Skeletal muscle satellite cell (primary cell): Measurements from ENCODE around the gene ZDHHC13.

ENCODE experiments used
- H3K27me3 ChIP-seq: 2 replicates; pipeline ENCODE4 v1.7.0; 2013; ENCODE audit warnings: low read length; ENCODE audit not compliant: control insufficient read depth, insufficient read depth
- H3K36me3 ChIP-seq: 2 replicates; pipeline ENCODE4 v1.7.0; 2013; ENCODE audit warnings: mild to moderate bottlenecking, control low read depth, low read length; ENCODE audit not compliant: insufficient read depth
- H3K4me1 ChIP-seq: 2 replicates; pipeline ENCODE4 v1.7.0; 2013; ENCODE audit warnings: low read length; ENCODE audit not compliant: control insufficient read depth, insufficient read depth
- H3K4me2 ChIP-seq: 2 replicates; pipeline ENCODE4 v1.7.0; 2013; ENCODE audit warnings: mild to moderate bottlenecking, low read length
- H3K4me3 ChIP-seq: 2 replicates; pipeline ENCODE4 v1.7.0; 2013; ENCODE audit warnings: low read length
- H3K9ac ChIP-seq: 2 replicates; pipeline ENCODE4 v1.7.0; 2013; ENCODE audit warnings: mild to moderate bottlenecking, low read depth, low read length, moderate library complexity
- H3K9me3 ChIP-seq: replicated peaks from 2 replicates; pipeline ENCODE4 v1.7.0; 2013; ENCODE audit warnings: mild to moderate bottlenecking, control low read depth, low read length

ZDHHC13 gene

DNA sequence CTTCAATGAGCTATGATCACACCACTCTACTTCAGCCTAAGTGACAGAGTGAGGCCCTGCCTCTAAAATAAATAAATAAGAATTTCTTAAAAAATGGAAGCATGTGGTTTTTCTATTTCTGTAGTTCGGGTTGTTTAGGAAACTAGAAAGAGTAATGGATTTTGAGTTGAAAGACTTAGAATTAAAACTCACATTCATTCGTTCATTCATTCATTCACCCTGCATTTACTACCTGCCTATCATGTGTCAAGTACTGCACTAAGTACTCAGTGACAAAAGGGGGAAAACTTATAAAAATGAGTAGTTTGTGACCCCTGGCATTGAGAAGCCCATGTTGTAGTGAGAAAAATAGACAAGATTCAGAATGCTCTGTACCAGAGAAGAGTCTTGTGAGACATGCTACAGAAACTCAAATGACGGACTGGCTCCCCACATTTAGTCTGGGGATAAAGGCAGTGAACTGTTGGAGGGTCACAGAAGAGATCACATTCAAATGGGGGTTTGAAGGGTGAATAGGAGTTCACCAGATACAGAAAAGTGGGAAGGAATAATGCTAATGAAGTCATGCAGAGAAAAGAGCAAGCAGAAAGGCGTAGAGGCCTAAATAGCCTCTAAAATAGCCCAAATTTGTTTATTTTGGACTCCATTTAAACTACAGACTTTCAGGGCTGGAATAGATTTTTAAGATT lies 77.8 kb downstream of the ZDHHC13 start:
- H3K4me1 ChIP-seq: no peaks in the 10 kb centered on the region
- peaks cover 54% of the 10 kb centered on the region for H3K27me3 ChIP-seq
- no peaks in the 10 kb centered on the region for H3K36me3 ChIP-seq
- H3K9me3 ChIP-seq: no peaks in the 10 kb centered on the region
- H3K4me3 ChIP-seq: no peak overlapping the region
- H3K4me2 ChIP-seq: no peak overlapping the region
- H3K9ac ChIP-seq: no peak overlapping the region

- no peaks in the 10 kb centered on the region for H3K9me3 ChIP-seq
- H3K36me3 ChIP-seq: no peaks in the 10 kb centered on the region
- peaks cover 7% of the 10 kb centered on the region for H3K4me1 ChIP-seq
- H3K9ac ChIP-seq: no peak overlapping the region
- H3K4me2 ChIP-seq: no peak overlapping the region
- no peak overlapping the region for H3K4me3 ChIP-seq
- peaks cover 55% of the 10 kb centered on the region for H3K27me3 ChIP-seq
Observed at GRCh38 chr11:19196432-19196831, 79.5 kb downstream of the ZDHHC13 start.

GRCh38 chr11:19199048-19199447 lies 82.1 kb downstream of the ZDHHC13 start:
- H3K36me3 ChIP-seq: no peaks in the 10 kb centered on the region
- peaks cover 7% of the 10 kb centered on the region for H3K4me1 ChIP-seq
- H3K9me3 ChIP-seq: no peaks in the 10 kb centered on the region
- peaks cover 56% of the 10 kb centered on the region for H3K27me3 ChIP-seq
- H3K4me2 ChIP-seq: no peak overlapping the region
- H3K9ac ChIP-seq: no peak overlapping the region
- no peak overlapping the region for H3K4me3 ChIP-seq

- Histone ChIP-seq H3K27me3 (peaks cover 51% of the 10 kb centered on the region), H3K4me3 (no peak overlapping the region), H3K4me2 (no peak overlapping the region), H3K9ac (no peak overlapping the region), H3K4me1 (peaks cover 7% of the 10 kb centered on the region), H3K9me3 (no peaks in the 10 kb centered on the region), H3K36me3 (no peaks in the 10 kb centered on the region)
Observed at GRCh38 chr11:19199771-19200170, 82.8 kb downstream of the ZDHHC13 start.

DNA sequence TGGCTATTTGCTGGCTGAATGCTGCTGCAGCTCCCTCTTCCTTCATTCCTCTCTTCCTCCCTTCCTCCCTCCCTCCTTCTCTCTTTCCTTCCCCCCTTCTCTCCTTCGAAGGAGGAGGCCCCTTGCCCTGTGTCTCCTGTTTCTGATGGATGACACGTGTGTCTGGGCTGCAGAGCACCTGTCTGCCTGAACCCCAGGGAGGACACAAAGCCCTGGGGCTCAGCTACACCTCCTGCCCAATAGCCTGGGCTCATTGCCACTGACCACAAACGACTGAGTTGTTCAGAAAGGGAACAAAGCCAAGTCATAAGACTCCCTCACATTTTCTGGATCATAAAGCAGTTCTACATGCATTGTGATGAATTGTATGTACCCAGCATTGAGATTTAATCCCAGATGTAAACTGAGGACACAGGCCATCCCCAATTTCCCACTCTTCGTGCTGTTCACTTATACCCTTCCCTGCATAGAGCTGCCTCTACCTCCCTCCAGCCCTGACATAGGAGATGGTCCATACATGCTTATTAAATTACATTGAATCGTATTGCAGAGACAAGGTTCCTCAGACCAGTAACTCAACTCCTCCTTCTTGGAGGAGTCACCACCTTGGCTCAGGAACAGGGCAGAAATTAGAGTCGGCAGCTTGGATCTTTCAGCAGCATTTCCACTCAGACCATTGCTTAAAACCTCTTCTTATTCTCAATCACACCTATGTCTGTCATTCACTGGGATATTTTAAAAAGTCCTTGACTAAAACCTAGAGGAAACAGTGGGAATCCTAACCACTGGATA lies 83.6 kb downstream of the ZDHHC13 start:
- peaks cover 7% of the 10 kb centered on the region for H3K4me1 ChIP-seq
- no peak overlapping the region for H3K4me3 ChIP-seq
- H3K9me3 ChIP-seq: no peaks in the 10 kb centered on the region
- H3K36me3 ChIP-seq: no peaks in the 10 kb centered on the region
- H3K27me3 ChIP-seq: peaks cover 48% of the 10 kb centered on the region
- no peak overlapping the region for H3K4me2 ChIP-seq
- no peak overlapping the region for H3K9ac ChIP-seq

- no peak within 1 kb of the TSS for H3K4me3 ChIP-seq
- no peaks in the 10 kb centered on the region for H3K36me3 ChIP-seq
Observed at GRCh38 chr11:19201737-19202605, 85.0 kb downstream of the ZDHHC13 start, which contains the start of gene CSRP3. Gene CSRP3 (minus strand): TSS chr11:19201983. CDS start chr11:19192448, 9,535 bp downstream.

GRCh38 chr11:19204836-19205235 lies 87.9 kb downstream of the ZDHHC13 start:
- Histone ChIP-seq H3K4me1 (peaks cover 7% of the 10 kb centered on the region), H3K9ac (no peak overlapping the region), H3K9me3 (no peaks in the 10 kb centered on the region), H3K4me2 (no peak overlapping the region), H3K36me3 (no peaks in the 10 kb centered on the region), H3K4me3 (no peak overlapping the region), H3K27me3 (peaks cover 59% of the 10 kb centered on the region)

More at GRCh38 chr11:19201737-19202605, 85.0 kb downstream of the ZDHHC13 start, which contains the start of gene CSRP3:
- Histone ChIP-seq H3K27me3 (peaks cover 53% of the 10 kb centered on the region), H3K9me3 (no peaks in the 10 kb centered on the region), H3K4me2 (no peak within 1 kb of the TSS), H3K9ac (no peak within 1 kb of the TSS), H3K4me1 (peaks cover 7% of the 10 kb centered on the region)

- peaks cover 57% of the 10 kb centered on the region for H3K27me3 ChIP-seq
- no peaks in the 10 kb centered on the region for H3K9me3 ChIP-seq
- no peak overlapping the region for H3K4me2 ChIP-seq
- no peaks in the 10 kb centered on the region for H3K36me3 ChIP-seq
- H3K9ac ChIP-seq: no peak overlapping the region
- H3K4me1 ChIP-seq: no peaks in the 10 kb centered on the region
- H3K4me3 ChIP-seq: no peak overlapping the region
Observed at GRCh38 chr11:19208181-19208580, 91.2 kb downstream of the ZDHHC13 start.

DNA sequence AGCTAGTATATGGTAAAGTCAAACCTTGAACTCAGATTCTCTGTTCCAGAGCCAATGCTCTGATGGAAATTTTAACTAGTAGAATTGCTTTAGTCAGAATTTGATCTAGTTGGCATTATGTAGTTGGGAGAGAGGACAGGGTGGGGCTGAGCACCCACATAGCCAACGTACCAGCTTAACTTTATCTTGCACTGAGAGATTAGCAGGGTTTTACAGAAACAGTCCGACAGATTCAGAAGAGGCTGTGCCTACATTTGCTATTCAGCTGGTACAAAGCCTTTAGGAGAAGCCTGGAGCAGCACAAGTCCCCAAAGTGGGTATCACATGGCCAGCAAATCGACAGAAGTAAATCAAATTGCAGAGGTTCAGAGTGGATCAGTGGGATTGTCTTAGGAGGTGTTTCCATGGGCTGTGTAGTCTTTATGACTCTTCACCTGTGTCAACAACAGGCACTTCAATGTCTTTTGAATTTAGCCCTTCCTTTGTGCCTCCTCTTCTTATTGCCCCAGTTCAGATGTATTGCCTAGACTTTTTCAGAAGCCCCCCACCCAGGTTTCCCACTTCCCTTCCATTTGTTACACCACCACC lies 92.1 kb downstream of the ZDHHC13 start:
- peaks cover 66% of the 10 kb centered on the region for H3K27me3 ChIP-seq

DNA sequence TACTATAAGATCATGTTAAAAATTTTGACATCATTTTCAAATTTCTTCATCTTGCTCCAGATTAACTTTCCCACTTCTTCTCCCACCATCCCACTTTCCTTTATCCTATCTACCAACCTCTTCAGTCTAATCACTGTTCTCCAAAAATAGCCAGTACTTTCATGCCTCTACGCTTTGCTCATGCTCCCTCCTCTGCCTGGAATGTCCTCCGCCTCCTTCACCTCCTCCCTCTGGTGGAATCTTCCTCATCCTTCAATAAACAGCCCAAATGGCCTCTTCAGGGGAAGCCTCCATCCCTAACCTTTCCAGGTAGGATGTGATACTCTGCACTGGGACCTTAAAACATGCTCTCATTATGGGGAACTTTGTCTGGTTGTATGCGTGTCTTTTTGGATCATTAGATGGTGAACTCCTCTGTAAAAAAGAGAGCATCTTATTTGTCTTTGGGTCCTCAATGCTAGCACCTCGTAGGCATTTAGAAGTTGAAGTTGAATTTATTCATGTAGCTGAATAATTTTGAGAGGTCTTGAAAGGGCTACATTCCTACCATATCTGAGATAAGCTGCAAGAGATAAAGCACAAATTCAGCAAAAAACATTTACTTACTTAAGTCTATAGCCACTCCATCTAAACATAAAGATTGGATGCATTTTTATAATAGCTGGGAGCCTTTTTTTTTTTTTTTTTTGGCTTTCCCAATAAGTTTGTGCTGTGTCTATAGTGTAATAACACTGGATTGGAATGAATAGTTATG lies 92.8 kb downstream of the ZDHHC13 start:
- no peaks in the 10 kb centered on the region for H3K9me3 ChIP-seq
- no peak overlapping the region for H3K9ac ChIP-seq
- H3K4me3 ChIP-seq: no peak overlapping the region
- H3K36me3 ChIP-seq: no peaks in the 10 kb centered on the region
- peaks cover 72% of the 10 kb centered on the region for H3K27me3 ChIP-seq
- H3K4me2 ChIP-seq: no peak overlapping the region
- H3K4me1 ChIP-seq: no peaks in the 10 kb centered on the region

More for the DNA sequence above, 92.1 kb downstream of the ZDHHC13 start:
- H3K9me3 ChIP-seq: no peaks in the 10 kb centered on the region
- no peaks in the 10 kb centered on the region for H3K36me3 ChIP-seq
- H3K9ac ChIP-seq: no peak overlapping the region
- no peaks in the 10 kb centered on the region for H3K4me1 ChIP-seq
- no peak overlapping the region for H3K4me3 ChIP-seq
- H3K4me2 ChIP-seq: no peak overlapping the region
